Keratinocyte (primary cell): Measurements from ENCODE around the gene TIMP2. TPM values are rescaled to one million over a fixed set of nuclear protein-coding genes. Genes with fewer than 3 reads are reported as not detected.

ENCODE experiments used
- DNase-seq: peaks from one replicate; pipeline ENCODE4 v3.0.0-alpha.2; 2011; ENCODE audit warnings: low read depth, missing footprints, low spot score
- FAIRE-seq: peaks from 2 replicates; lab custom pipeline; 2011; peaks lifted over from hg19 to GRCh38; lab: Jason Lieb, UNC
- H2AFZ ChIP-seq: 2 replicates; pipeline ENCODE4 v1.6.0; 2012; ENCODE audit warnings: low read length, control low read depth, inconsistent platforms; ENCODE audit not compliant: control insufficient read depth
- H3K27ac ChIP-seq: 2 replicates; pipeline ENCODE4 v1.5.1; 2011; ENCODE audit warnings: low read length; ENCODE audit not compliant: control insufficient read depth, insufficient read depth
- H3K27me3 ChIP-seq: 3 replicates; pipeline ENCODE4 v1.6.0; 2011; ENCODE audit warnings: low read length; ENCODE audit not compliant: control insufficient read depth, insufficient read depth; ENCODE audit errors: extremely low read depth
- H3K36me3 ChIP-seq, 2 experiments: 2 replicates in 1 of 2; 3 replicates in 1 of 2; pipeline ENCODE4 v1.5.1; 2011; ENCODE audit warnings: low read length in 2 of 2, mild to moderate bottlenecking in 1 of 2; ENCODE audit not compliant: control insufficient read depth in 2 of 2, insufficient read depth in 2 of 2; ENCODE audit errors: extremely low read depth in 1 of 2
- H3K4me1 ChIP-seq: 3 replicates; pipeline ENCODE4 v1.5.1; 2011; ENCODE audit warnings: low read length; ENCODE audit not compliant: control insufficient read depth, insufficient read depth; ENCODE audit errors: extremely low read depth
- H3K4me2 ChIP-seq: 3 replicates; pipeline ENCODE4 v1.6.0; 2011; ENCODE audit warnings: low read depth, low read length; ENCODE audit not compliant: control insufficient read depth, insufficient read depth; ENCODE audit errors: extremely low read depth
- H3K4me3 ChIP-seq, 3 experiments: fragments of 200-600 bp in 1 of 3; sonication (generic) in 1 of 3; 2 replicates in 2 of 3; 3 replicates in 1 of 3; pipeline ENCODE4 v1.5.1; 2011 to 2016; ENCODE audit warnings: low read length in 3 of 3, mild to moderate bottlenecking in 3 of 3, control low read depth in 2 of 3, inconsistent platforms in 1 of 3, low read depth in 1 of 3, mixed read lengths in 1 of 3, mixed run types in 1 of 3, moderate library complexity in 1 of 3; ENCODE audit not compliant: control insufficient read depth in 2 of 3, insufficient read depth in 2 of 3; ENCODE audit errors: extremely low read depth in 1 of 3
- H3K79me2 ChIP-seq: 2 replicates; pipeline ENCODE4 v1.6.0; 2012; ENCODE audit warnings: low read length; ENCODE audit not compliant: control insufficient read depth, insufficient read depth
- H3K9ac ChIP-seq: 3 replicates; pipeline ENCODE4 v1.6.0; 2011; ENCODE audit warnings: low read length; ENCODE audit not compliant: control insufficient read depth, insufficient read depth; ENCODE audit errors: extremely low read depth
- H3K9me1 ChIP-seq: 3 replicates; pipeline ENCODE4 v1.6.0; 2011; ENCODE audit warnings: low read length; ENCODE audit not compliant: control insufficient read depth, insufficient read depth; ENCODE audit errors: extremely low read depth
- H3K9me3 ChIP-seq: 2 replicates; pipeline ENCODE4 v1.5.1; 2012; ENCODE audit warnings: low read depth, low read length; ENCODE audit not compliant: control insufficient read depth
- H4K20me1 ChIP-seq: 3 replicates; pipeline ENCODE4 v1.6.0; 2011; ENCODE audit warnings: low read length; ENCODE audit not compliant: control insufficient read depth, insufficient read depth; ENCODE audit errors: extremely low read depth
- EZH2 ChIP-seq: IDR thresholded peaks from one replicate; pipeline ENCODE4 v1.6.1; 2012; ENCODE audit warnings: inconsistent platforms, mild to moderate bottlenecking, low read length, moderate library complexity
- dilution Hi-C: fragments of 300-500 bp; cut with MboI; formaldehyde crosslinking; loops from one replicate; pipeline ENCODE4 v1.7.0; 2020; ENCODE audit warnings: low sequenced_read_pairs; ENCODE audit not compliant: extremely low pct_ligation_motif_present
- polyA plus RNA-seq, 5 experiments: library from polyadenylated mRNA; depleted of rRNA in 3 of 5; stranded (reverse) in 3 of 5; stranded (forward) in 1 of 5; unstranded in 1 of 5; fragments of >200 nt; gene quantifications; 1 replicate in 1 of 5; 2 replicates in 3 of 5; 3 replicates in 1 of 5; pipeline versions ENCODE4 v1.2.1 to v1.2.3, GENCODE V29; 2011 to 2012; ENCODE audit warnings: missing spikeins in 2 of 5, low read depth in 1 of 5, low replicate concordance in 1 of 5
- TF ChIP-seq, protein P1 (sequence below), 3 experiments: IDR thresholded peaks in 1 of 3; conservative IDR thresholded peaks in 1 of 3; optimal IDR thresholded peaks in 1 of 3; 2 replicates in 2 of 3; 3 replicates in 1 of 3; pipeline versions ENCODE3 to v1.5.1; 2011; ENCODE audit warnings: low read length in 3 of 3, mild to moderate bottlenecking in 3 of 3, moderate library complexity in 2 of 3, control low read depth in 1 of 3, inconsistent platforms in 1 of 3; ENCODE audit not compliant: insufficient read depth in 2 of 3; ENCODE audit errors: extremely low read depth in 1 of 3

TIMP2 gene
- polyA plus RNA-seq, 1 donor (not counting 4 experiments of a cell fraction or from before 2014, with no cell fraction given): 1.2 TPM

DNA sequence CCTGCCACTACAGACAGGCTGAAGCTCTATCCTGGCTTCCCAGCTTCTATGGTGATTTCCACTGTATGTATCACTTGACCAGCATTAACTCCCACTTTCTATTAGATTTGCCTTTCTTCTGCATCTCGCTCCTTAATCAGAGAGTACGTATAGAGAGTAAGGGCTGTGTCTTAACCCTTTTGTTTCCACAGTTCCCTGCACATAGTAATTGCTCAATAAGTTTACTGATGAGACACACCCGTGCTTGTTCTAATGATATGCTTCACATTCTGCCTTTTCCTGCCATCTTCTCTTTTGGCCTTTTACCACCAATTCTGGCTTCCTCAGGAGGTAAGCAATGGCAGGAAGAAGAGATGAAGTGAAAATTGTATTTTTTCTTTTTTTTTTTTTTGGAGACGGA lies 64.0 kb downstream of the TIMP2 start:
- no peak overlapping the region for H2AFZ ChIP-seq
- no peaks in the 10 kb centered on the region for H3K9me3 ChIP-seq
- no peaks in the 10 kb centered on the region for H3K79me2 ChIP-seq
- no peak overlapping the region for H3K4me3 ChIP-seq
- no peaks in the 10 kb centered on the region for H4K20me1 ChIP-seq
- no peak overlapping the region for H3K9ac ChIP-seq
- H3K4me2 ChIP-seq: no peak overlapping the region
- H3K27ac ChIP-seq: no peak overlapping the region
- H3K36me3 ChIP-seq: no peaks in the 10 kb centered on the region
- no peak for TF ChIP-seq EZH2
- TF ChIP-seq, protein P1, sequence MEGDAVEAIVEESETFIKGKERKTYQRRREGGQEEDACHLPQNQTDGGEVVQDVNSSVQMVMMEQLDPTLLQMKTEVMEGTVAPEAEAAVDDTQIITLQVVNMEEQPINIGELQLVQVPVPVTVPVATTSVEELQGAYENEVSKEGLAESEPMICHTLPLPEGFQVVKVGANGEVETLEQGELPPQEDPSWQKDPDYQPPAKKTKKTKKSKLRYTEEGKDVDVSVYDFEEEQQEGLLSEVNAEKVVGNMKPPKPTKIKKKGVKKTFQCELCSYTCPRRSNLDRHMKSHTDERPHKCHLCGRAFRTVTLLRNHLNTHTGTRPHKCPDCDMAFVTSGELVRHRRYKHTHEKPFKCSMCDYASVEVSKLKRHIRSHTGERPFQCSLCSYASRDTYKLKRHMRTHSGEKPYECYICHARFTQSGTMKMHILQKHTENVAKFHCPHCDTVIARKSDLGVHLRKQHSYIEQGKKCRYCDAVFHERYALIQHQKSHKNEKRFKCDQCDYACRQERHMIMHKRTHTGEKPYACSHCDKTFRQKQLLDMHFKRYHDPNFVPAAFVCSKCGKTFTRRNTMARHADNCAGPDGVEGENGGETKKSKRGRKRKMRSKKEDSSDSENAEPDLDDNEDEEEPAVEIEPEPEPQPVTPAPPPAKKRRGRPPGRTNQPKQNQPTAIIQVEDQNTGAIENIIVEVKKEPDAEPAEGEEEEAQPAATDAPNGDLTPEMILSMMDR (optimal IDR thresholded peaks at IDR 0.05 in 1 of 3, IDR thresholded peaks at IDR 0.05 in 1 of 3, conservative IDR thresholded peaks at IDR 0.05 in 1 of 3; ENCODE audit: extremely low read depth in 1 of 3, insufficient read depth in 2 of 3, low read length in 3 of 3): no peak
- DNase-seq: no peak
- H3K4me1 ChIP-seq: peaks cover 5% of the 10 kb centered on the region
- H3K27me3 ChIP-seq: peaks cover 3% of the 10 kb centered on the region
- FAIRE-seq: no peak
- dilution Hi-C loops: no loop called here
- H3K9me1 ChIP-seq: no peaks in the 10 kb centered on the region

DNA sequence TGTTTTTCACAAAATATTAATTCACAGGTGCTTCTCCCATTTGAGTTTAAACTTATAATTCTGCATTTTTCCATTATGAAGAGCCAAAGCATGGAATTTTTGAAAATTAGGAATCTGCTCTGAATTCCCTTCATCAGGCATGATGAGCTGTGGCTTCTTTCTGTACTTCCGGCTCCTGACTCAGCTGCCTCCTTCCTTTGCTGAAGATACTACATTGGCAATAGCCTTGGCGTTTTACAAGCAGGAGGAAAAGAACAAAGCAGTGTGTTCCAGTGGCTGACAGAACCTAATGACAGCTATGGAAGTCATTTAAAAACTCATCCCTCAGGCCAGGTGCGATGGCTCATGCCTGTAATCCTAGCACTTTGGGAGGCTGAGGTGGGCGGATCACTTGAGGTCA lies 66.1 kb downstream of the TIMP2 start:
- no peak overlapping the region for H3K4me3 ChIP-seq
- H3K79me2 ChIP-seq: no peaks in the 10 kb centered on the region
- DNase-seq (no peak), FAIRE-seq (no peak)
- H4K20me1 ChIP-seq: no peaks in the 10 kb centered on the region
- H3K36me3 ChIP-seq: no peaks in the 10 kb centered on the region
- H3K9ac ChIP-seq: no peak overlapping the region
- dilution Hi-C loops: no loop called here
- TF ChIP-seq, protein P1 (optimal IDR thresholded peaks at IDR 0.05 in 1 of 3, IDR thresholded peaks at IDR 0.05 in 1 of 3, conservative IDR thresholded peaks at IDR 0.05 in 1 of 3; ENCODE audit: extremely low read depth in 1 of 3, insufficient read depth in 2 of 3, low read length in 3 of 3): no peak
- no peak for TF ChIP-seq EZH2
- no peaks in the 10 kb centered on the region for H3K9me3 ChIP-seq
- H3K9me1 ChIP-seq: no peaks in the 10 kb centered on the region
- H3K4me2 ChIP-seq: no peak overlapping the region
- H3K27me3 ChIP-seq: peaks cover 3% of the 10 kb centered on the region
- H3K4me1 ChIP-seq: peaks cover 5% of the 10 kb centered on the region
- H3K27ac ChIP-seq: no peak overlapping the region
- H2AFZ ChIP-seq: no peak overlapping the region
